Stimulated activated CD4-positive, alpha-beta T cell treated with anti-CD3 and anti-CD28 coated beads, Interleukin-4, amount 100 ng/mL, for 48 hours (primary cell): ENCODE results near the gene DDX6.
"Not testable (repeated sequence)": the region's sequence is repeated elsewhere in the genome, so short reads cannot be mapped to it uniquely, and the experiment has no call there.

Source experiments
- DNase-seq, 2 donors: peaks; one replicate each; pipeline ENCODE4 v3.0.0-alpha.2; 2020; ENCODE audit warnings: low read depth in 2 of 2

DDX6 gene

DNA sequence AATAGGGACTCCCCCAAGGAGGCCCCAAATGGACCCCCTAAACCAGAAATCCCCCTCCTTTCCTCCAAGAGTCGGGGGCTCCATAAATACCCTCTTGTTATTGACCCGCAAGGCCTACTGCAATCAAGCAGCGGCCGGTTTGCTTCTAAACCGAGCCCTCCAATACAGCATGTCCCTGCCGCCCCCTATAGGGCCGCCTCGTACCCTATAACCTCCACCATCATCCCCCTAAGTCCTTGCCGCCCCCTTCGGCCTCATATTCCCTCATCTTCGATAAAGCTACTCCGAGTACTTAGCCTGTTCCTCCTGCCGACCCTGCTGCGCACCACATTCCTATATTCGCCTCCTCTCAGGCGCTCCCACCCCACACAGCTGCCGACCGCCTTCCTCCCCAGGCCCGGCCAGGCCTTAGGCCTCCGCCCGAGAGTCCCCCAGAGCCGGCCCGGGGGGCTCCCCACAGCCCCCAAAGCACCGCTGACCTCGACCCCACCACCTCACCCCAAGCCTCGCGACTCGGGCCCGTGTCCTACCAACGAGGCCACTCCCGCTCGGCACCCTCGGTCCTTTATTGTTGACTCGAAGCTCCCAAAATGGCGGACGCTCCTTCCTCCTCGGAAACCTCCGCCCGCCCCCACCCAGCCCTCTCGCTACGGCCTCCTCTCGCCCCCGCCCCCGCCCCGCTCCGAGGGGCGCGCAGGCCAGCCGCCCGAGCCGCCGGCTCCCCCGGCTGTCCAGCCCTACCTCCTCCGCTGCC lies 430 bp downstream of the DDX6 start:
- DNase-seq = peak; percentile 39 to 54

- peak; percentile 12 to 22 for DNase-seq
These were observed 1.2 kb downstream of the DDX6 start for GRCh38 chr11:118789501-118790356.

DNA sequence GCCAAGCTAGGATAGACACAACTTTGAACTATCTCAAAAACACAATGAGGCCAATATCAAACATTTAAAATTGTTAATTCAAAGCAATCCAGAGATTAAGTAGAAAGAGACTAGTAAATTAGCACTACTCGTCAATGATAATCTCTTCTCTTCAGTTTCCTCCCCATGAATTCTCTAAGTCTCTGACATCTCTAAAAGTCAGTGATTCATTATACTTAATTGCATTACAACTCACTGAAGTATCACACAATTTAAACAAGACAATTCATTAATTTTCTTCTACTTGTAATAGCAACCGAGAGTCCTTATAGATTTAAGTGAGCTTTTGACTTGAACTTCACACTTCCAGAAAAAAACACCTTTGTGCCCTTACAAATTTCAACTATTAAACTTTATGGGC lies 4.3 kb downstream of the DDX6 start:
- no peak for DNase-seq

- DNase-seq = no peak
These were observed 5.6 kb downstream of the DDX6 start for GRCh38 chr11:118785362-118785761.

DNA sequence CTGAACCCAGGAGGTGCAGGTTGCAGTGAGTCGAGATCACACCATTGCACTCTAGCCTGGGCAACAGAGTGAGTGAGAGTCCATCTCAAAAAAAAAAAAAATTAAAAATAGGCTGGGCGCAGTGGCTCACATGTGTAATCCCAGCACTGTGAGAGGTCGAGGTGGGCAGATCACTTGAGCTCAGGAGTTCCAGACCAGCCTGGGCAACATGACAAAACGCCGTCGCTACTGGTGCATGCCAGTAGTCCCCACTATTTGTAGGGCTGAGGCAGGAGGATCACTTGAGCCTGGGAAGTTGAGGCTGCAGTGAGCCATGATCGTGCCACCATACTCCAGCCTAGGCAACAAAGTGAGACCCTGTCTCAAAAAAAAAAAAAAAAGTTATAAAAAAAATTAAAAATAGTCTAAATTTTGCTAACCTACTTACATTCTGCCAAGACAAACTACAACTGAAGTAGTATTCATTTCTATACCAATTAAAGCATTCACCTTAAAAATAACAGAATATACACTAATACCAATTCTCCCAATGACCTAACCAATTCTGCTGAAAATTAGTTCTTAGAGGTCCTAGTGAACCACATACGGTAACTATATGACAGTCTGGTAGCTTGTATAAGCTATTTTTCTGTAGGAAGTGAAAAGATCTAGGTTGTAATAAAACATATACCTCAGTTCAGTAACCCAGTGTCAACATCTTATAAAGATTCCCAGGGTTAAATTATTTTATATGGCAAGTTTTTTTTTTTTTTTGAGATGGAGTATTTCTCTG lies 7.1 kb downstream of the DDX6 start:
- DNase-seq = no peak

DNA sequence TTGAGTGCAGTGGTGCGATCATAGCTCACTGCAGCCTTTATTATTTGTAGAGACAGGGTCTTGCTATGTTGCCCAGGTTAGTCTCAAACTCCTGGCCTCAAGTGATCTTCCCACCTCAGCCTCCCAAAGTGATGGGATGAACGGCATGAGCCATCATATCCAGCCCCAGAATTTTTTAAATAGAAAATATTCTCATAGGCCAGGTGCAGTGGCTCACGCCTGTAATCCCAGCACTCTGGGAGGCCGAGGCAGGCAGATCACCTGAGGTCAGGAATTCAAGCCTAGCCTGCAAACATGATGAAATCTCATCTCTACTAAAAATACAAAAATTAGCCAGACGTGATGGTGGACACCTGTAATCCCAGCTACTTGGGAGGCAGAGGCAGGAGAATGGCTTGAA lies 7.6 kb downstream of the DDX6 start:
- not testable (repeated sequence) for DNase-seq

GRCh38 chr11:118778898-118779297 lies 12.1 kb downstream of the DDX6 start:
- no peak for DNase-seq

DNA sequence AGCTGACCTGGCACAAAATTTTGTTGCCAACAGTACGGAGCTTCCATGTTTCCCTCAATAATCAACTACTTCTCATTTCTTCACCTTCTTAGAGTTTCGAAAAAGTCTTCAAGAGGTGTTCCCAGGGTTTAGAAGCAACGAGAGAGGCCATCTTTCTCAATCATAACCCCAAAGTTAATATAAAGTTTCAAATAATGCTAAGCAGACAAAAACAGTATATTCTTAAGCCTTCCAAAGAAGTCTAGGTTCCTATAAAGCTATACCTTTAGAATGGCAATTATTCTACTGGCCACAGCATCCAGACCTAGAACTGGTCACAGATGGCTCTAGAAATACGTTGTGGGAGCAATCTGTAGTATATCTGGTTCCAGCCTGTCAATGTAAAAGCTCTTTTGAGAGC lies 16.9 kb downstream of the DDX6 start:
- no peak for DNase-seq

GRCh38 chr11:118771547-118772288 lies 19.2 kb downstream of the DDX6 start:
- no peak for DNase-seq

- no peak for DNase-seq
These were observed 22.3 kb downstream of the DDX6 start for GRCh38 chr11:118768690-118769089.

DNA sequence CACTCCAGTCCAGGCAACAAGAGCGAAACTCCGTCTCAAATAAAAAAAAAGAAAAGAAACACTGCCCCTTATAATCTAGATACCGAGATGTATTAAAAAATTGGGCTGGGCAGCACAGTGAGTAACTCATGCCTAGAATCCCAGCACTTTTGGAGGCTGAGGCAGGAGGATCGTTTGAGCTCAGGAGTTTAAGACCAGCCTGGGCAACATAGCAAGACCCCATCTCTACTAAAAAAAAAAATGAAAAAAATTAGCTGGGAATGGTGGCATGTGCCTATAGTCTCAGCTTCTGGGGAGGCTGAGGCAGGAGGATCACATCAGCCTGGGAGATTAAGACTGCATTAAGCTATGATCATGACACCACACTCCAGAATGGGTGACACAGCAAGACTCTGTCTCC lies 24.9 kb downstream of the DDX6 start:
- no peak for DNase-seq

DNA sequence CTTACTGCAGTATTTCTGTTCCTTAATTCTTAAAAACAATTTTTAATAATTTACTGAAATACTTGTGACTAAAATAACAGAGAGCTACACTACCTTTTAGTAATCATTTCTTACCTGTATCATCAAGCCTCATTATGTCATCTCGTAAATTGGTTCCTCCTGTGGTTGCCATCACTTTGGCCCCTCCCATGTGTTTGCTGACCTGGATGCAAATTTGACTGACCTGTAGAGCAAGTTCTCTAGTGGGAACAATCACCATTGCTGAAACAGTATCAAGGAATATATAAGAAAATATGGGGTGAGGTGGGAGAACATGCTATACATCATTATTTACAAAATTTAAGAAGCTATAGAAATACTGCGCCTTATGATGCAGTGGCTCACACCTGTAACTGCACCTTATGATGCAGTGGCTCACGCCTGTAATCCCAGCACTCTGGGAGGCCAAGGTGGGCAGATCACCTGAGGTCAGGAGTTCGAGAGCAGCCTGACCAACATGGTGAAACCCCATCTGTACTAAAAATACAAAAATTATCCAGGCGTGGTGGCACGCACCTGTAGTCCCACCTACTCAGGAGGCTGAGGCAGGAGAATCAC lies 25.8 kb downstream of the DDX6 start:
- not testable (repeated sequence) for DNase-seq

GRCh38 chr11:118763041-118763440 lies 27.9 kb downstream of the DDX6 start:
- DNase-seq = no peak

GRCh38 chr11:118761981-118762380 lies 29.0 kb downstream of the DDX6 start:
- DNase-seq = not testable (repeated sequence)

DNA sequence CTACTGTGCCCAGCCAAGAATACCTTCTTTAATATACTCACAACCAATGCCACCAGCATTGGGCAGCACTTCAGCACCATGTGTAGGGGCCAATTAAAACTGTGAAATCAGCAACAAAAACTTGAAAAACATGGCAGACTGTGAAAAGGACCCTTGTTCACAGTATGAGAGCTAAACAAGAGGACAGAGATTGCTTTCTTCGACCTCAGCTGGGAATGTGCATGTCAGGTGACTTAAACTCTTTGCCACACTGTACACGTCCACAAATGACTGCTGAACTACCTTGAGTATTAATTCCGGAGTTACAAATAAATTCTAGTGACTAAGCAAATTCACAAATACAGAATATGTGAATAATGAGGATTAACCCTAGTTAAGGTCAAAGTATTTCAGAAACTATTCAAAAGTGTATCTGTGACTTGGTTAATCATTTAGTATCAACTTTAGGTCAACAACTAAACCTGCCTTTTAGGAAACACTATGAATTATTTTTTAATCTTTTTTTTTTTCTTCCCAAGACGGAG lies 33.0 kb downstream of the DDX6 start:
- no peak for DNase-seq

DNA sequence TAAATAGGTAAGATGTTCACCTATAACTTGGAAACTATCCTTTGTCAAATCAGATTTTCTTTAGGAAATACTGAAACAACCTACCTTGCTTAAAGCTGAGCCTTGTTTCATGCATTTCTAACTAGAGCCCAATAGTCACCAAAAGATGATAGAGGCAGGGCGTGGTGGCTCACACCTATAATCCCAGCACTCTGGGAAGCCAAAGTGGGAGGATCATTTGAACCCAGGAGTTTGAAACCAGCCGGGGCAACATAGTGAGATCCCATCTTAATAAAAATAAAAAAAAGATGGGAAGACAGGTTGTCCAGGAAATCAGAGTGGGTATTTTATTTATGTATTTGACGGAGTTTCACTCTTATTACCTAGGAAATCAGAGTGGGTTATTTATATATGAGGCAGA lies 38.3 kb downstream of the DDX6 start:
- DNase-seq = no peak

DNA sequence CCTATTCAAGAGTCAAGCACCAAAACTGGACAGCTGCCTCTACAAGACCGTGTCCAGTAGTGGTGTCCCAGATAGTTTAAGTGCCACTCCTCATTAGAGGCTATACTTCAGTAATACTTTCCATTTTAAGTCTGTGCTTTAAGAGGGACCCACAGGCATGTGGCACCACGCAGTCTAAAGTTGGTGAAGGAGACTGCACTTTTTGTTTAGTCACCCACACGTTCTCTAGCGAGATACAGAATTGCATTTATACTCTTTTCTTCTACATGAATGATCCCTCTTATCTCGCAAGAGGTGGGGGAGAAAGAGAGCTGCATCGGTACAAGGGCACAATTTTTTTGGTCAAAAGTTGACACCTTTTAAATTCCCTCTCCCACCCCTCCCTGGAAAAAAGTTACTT lies 41.5 kb downstream of the DDX6 start:
- DNase-seq = no peak

- no peak for DNase-seq
These were observed 42.9 kb downstream of the DDX6 start for GRCh38 chr11:118748056-118748455.

DNA sequence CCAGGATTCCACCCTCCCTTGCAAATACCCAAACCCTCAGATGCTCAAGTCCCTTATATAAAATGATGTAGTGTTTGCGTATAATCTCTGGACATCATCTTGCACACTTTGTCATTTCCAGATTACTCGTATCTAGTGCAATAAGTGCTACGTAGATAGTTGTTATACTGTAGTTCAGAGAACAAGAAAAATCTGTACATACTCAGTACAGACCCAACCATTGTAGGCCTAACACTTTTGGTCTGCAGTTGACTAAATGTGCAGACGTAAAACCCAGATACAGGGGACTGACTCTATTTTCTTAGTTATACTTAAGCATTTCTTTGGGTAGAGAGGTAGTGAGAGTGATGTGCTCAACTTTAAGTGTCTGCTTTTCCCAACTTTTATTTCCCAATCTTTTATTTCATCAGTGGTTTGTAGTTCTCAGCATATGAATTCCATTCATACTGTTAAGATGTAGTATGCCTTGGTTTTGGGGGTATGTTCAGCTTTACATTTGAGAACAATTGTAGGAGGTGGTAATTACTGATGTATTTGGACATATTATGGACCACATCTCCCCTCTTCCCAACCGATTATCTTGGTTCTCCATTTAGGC lies 43.9 kb downstream of the DDX6 start:
- DNase-seq = no peak

GRCh38 chr11:118744046-118744445 lies 46.9 kb downstream of the DDX6 start:
- DNase-seq = no peak

DNA sequence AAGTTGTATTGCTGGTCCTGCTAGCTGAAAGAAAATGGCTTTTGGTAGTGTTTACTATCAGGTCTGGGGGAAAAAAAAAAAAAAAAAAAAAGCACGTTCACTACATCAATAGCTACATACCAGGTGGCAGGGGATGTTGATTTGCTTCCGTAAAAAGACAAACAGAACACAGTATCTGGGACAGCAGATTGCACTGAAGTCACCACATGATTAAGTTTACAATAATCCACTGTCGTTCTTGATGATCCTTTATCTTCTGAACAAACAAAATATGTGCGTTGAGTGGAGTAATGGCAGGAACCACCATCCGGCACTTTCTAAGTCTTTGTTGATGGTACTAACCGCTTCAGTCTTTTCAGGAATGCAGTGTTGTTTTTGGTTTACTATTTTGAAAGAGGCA lies 48.7 kb downstream of the DDX6 start:
- DNase-seq = no peak
